GM12878 (cell line): ENCODE measurements around the gene IRF2BPL.

Experiments used
- CTCF ChIP-seq, 3 experiments: IDR thresholded peaks in 2 of 3; conservative IDR thresholded peaks in 1 of 3; 2 replicates each; pipeline ENCODE4 v1.5.1; 2011; ENCODE audit warnings: low read depth in 3 of 3, low read length in 3 of 3, mild to moderate bottlenecking in 3 of 3, control low read depth in 2 of 3, moderate library complexity in 2 of 3, inconsistent platforms in 1 of 3, mixed read lengths in 1 of 3; ENCODE audit not compliant: control insufficient read depth in 2 of 3, insufficient read depth in 1 of 3; ENCODE audit errors: extremely low read depth in 1 of 3
- DPF2 ChIP-seq: fragments of 450-650 bp; IDR thresholded peaks from 2 replicates; pipeline ENCODE4 v1.6.1; 2017; ENCODE audit warnings: mild to moderate bottlenecking
- USF2 ChIP-seq: IDR thresholded peaks from 2 replicates; pipeline ENCODE4 v1.6.1; 2011; ENCODE audit warnings: low read depth, low read length, improper control_type of control experiment, borderline replicate concordance

GRCh38 chr14:77023001-77023996 lies 5.2 kb downstream of the IRF2BPL start:
- no peak for TF ChIP-seq USF2
- 0 out of 2 replicates have a peak, but pooled peaks have one; percentile 45 for TF ChIP-seq DPF2
- TF ChIP-seq CTCF (IDR thresholded peaks at IDR 0.05 in 2 of 3, conservative IDR thresholded peaks at IDR 0.05 in 1 of 3; ENCODE audit: control insufficient read depth in 2 of 3, extremely low read depth in 1 of 3, insufficient read depth in 1 of 3, low read depth in 3 of 3, low read length in 3 of 3) = 0 out of 6 replicates have a peak, but pooled peaks of 2 of the 3 experiments have one; percentile 2 to 14
